Testis (tissue), 3 donors: ENCODE data around the gene CNPY1. TPM values are rescaled to one million over a fixed set of nuclear protein-coding genes. Genes with fewer than 3 reads are reported as not detected.

ENCODE experiments used
- DNase-seq: peaks from one replicate; pipeline ENCODE4 v3.0.0-alpha.2; 2019
- H3K27ac ChIP-seq, 2 donors: fragments of 200-600 bp; sonication (generic); one replicate each; pipeline ENCODE4 v1.5.1; 2019
- H3K27me3 ChIP-seq: fragments of 200-600 bp; sonication (generic); one replicate; pipeline ENCODE4 v1.5.1; 2019
- H3K36me3 ChIP-seq: fragments of 200-600 bp; sonication (generic); one replicate; pipeline ENCODE4 v1.5.1; 2017; ENCODE audit warnings: low read depth; ENCODE audit errors: missing control alignments
- H3K4me1 ChIP-seq: fragments of 200-600 bp; sonication (generic); one replicate; pipeline ENCODE4 v1.5.1; 2019
- H3K4me3 ChIP-seq, 2 donors: fragments of 200-600 bp; sonication (generic); one replicate each; pipeline ENCODE4 v1.5.1; 2017 to 2019
- H3K9me3 ChIP-seq: fragments of 200-600 bp; sonication (generic); one replicate; pipeline ENCODE4 v1.5.1; 2017
- CTCF ChIP-seq, 3 experiments: fragments of 450-650 bp in 2 of 3; fragments of 200-600 bp in 1 of 3; sonication (generic) in 1 of 3; IDR thresholded peaks; one replicate each; pipeline ENCODE4 v1.5.1; 2016 to 2019; ENCODE audit warnings: antibody characterized with exemption in 3 of 3, mild to moderate bottlenecking in 2 of 3, moderate library complexity in 1 of 3
- POLR2A ChIP-seq: fragments of 450-650 bp; IDR thresholded peaks from one replicate; pipeline ENCODE4 v1.6.1; 2017; ENCODE audit warnings: antibody characterized with exemption, mild to moderate bottlenecking, moderate library complexity
- WGBS, 2 donors: methylation state at CpG; one replicate each; pipeline ENCODE4 v1.1.5; 2018; 5-methylcytosine and 5-hydroxymethylcytosine counted together
- intact Hi-C: fragments of 100-400 bp; cut with DNase I; formaldehyde crosslinking; loops from one replicate; pipeline ENCODE4 v1.15.1; 2023; ENCODE audit warnings: low total_unique reads
- polyA plus RNA-seq: library from polyadenylated mRNA; stranded (reverse); fragments of 350-450 nt; fragmentation: Illumina TruSeq; extraction: RNeasy Lipid Tissue Mini Kit (QIAGEN cat#74804); gene quantifications from one replicate; pipeline ENCODE4 v1.2.3, GENCODE V29; 2014; ENCODE audit warnings: low read depth, low replicate concordance; ENCODE audit not compliant: insufficient read depth
- total RNA-seq, 2 donors: library from RNA; depleted of rRNA; stranded (reverse); fragments of >200 nt; gene quantifications; one replicate each; pipeline ENCODE4 v1.2.3, GENCODE V29; 2016

CNPY1 gene
- total and polyA plus RNA-seq, 3 donors from 2014 or later = 0.25 to 0.47 (median 0.31) TPM

GRCh38 chr7:155562106-155562505 lies 15.7 kb upstream of the CNPY1 start:
- no peak for DNase-seq
- Histone ChIP-seq H3K4me1 (no peaks in the 10 kb centered on the region), H3K9me3 (no peaks in the 10 kb centered on the region), H3K27ac (no peak overlapping the region), H3K4me3 (no peak overlapping the region), H3K27me3 (no peaks in the 10 kb centered on the region), H3K36me3 (no peaks in the 10 kb centered on the region)
- WGBS, 2 donors = 81 to 86% methylated on average over 9 of the region's 9 CpGs
- intact Hi-C loops = no loop called here
- no peak for TF ChIP-seq CTCF (IDR thresholded peaks at IDR 0.05)
- TF ChIP-seq POLR2A = no peak

GRCh38 chr7:155560982-155561686 lies 14.8 kb upstream of the CNPY1 start:
- WGBS, 2 donors = 87 to 89% methylated on average over 18 of the region's 18 CpGs
- Histone ChIP-seq H3K27me3 (no peaks in the 10 kb centered on the region), H3K27ac (no peak overlapping the region), H3K4me1 (no peaks in the 10 kb centered on the region), H3K9me3 (no peaks in the 10 kb centered on the region), H3K4me3 (no peak overlapping the region), H3K36me3 (no peaks in the 10 kb centered on the region)
- intact Hi-C loops = no loop called here
- TF ChIP-seq POLR2A (no peak), CTCF (IDR thresholded peaks at IDR 0.05) (no peak)
- DNase-seq = no peak

- H3K4me1 ChIP-seq = no peaks in the 10 kb centered on the region
- H3K9me3 ChIP-seq = no peaks in the 10 kb centered on the region
- intact Hi-C loops = no loop called here
- no peak overlapping the region for H3K27ac ChIP-seq
- TF ChIP-seq CTCF (IDR thresholded peaks at IDR 0.05) (no peak), POLR2A (no peak)
- no peaks in the 10 kb centered on the region for H3K27me3 ChIP-seq
- H3K36me3 ChIP-seq = no peaks in the 10 kb centered on the region
- DNase-seq = no peak
- H3K4me3 ChIP-seq = no peak overlapping the region
- WGBS, 2 donors = 87 to 88% methylated on average over 21 of the region's 21 CpGs
Observed at GRCh38 chr7:155560196-155560885, 14.0 kb upstream of the CNPY1 start.

- intact Hi-C loops = no loop called here
- TF ChIP-seq POLR2A = no peak
- TF ChIP-seq CTCF (IDR thresholded peaks at IDR 0.05) = no peak
- 73 to 78% methylated on average over 9 to 13 of the region's 13 CpGs for WGBS, 2 donors
- Histone ChIP-seq H3K4me3 (no peak overlapping the region), H3K36me3 (no peaks in the 10 kb centered on the region), H3K9me3 (no peaks in the 10 kb centered on the region), H3K4me1 (no peaks in the 10 kb centered on the region), H3K27ac (no peak overlapping the region), H3K27me3 (no peaks in the 10 kb centered on the region)
- DNase-seq = no peak
Observed at GRCh38 chr7:155559519-155560108, 13.3 kb upstream of the CNPY1 start.
